ENCODE data around the gene PHKB. TPM values are rescaled to one million over a fixed set of nuclear protein-coding genes. Genes with fewer than 3 reads are reported as not detected.

The PHKB gene
- total RNA-seq, 4 donors from 2014 or later, result 19.8 to 29.6 (median 25.2) TPM

DNA sequence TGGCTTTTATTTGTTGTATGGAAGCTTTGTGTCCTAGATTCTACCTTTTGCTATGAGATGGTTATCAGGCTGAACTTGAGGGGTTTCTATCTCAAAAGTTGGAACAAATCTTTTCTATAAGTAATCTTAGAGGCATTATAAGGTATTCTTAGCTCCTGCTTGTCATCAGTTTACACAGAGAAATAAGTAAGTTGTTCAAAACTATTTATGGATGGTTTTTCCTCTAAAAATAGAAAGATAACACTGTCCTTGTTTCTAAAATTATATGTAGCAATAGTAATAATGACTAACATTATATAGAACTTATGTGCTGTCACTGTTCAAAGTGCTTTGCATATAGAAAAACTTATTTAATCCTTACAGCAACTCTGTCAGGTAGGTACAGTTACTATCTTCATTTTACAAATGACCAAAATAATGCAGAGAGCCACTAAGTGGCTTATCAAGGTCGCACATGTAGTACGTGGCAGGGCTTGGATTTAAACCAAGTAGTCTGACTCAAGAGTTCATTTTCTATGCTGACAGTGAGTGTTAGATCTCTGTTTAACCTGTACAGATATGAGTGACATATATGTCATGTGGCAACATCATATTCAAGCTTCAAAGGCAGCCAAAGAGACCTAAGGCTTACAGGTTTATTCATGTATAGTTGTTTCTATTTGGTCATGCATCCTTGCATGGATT, 59.0 kb downstream of the PHKB start:
- H3K4me3 ChIP-seq (ENCODE audit: low read depth, poor library complexity, severe bottlenecking), result no peak overlapping the region
- 59 to 71% methylated on average over 2 of the region's 2 CpGs for WGBS, 2 donors
- TF ChIP-seq, protein P1, sequence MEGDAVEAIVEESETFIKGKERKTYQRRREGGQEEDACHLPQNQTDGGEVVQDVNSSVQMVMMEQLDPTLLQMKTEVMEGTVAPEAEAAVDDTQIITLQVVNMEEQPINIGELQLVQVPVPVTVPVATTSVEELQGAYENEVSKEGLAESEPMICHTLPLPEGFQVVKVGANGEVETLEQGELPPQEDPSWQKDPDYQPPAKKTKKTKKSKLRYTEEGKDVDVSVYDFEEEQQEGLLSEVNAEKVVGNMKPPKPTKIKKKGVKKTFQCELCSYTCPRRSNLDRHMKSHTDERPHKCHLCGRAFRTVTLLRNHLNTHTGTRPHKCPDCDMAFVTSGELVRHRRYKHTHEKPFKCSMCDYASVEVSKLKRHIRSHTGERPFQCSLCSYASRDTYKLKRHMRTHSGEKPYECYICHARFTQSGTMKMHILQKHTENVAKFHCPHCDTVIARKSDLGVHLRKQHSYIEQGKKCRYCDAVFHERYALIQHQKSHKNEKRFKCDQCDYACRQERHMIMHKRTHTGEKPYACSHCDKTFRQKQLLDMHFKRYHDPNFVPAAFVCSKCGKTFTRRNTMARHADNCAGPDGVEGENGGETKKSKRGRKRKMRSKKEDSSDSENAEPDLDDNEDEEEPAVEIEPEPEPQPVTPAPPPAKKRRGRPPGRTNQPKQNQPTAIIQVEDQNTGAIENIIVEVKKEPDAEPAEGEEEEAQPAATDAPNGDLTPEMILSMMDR (IDR thresholded peaks at IDR 0.05), result no peak
- no peak for TF ChIP-seq POLR2A (IDR thresholded peaks at IDR 0.05)
- intact Hi-C loops (cut with DNase I; ENCODE audit: low total_unique reads), result no loop called here
- DNase-seq (ENCODE audit: low spot score in 2 of 2), result no peak

DNA sequence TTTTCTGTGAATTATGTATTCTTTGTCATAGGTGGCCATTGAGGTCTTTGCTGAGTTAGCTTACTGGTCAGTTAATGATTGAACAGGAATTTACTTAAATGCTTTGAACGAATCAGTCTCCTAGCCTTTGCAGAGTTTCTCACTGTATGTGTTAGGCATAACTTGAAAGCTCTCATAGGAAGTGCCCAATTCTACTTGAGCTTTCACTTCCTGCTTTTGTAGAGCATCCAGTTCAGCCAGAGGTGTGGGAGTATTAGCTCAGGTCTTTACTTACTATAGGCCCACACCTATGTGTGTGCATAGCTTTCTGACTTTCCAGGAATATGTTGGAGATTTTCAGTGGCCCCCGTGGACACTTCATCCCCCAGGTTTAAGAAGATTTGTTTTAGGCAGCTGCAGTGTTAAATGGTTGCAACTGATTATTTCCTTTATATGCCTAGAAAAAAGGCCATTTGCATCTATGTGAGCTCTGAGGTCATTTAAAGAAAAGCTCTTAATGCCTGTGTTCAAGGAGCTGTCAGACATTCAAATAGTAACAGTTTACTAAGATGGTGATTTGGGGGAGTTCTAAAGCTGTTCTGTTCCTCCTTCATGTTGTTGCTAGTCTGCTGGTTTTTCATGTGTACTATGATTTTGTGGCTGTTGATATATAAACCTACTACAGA, 62.3 kb downstream of the PHKB start:
- WGBS, 2 donors, result 76 to 79% methylated on average over 2 of the region's 2 CpGs
- intact Hi-C loops (cut with DNase I; ENCODE audit: low total_unique reads), result no loop called here
- TF ChIP-seq, protein P1 (IDR thresholded peaks at IDR 0.05), result no peak
- TF ChIP-seq POLR2A (IDR thresholded peaks at IDR 0.05), result no peak
- H3K4me3 ChIP-seq (ENCODE audit: low read depth, poor library complexity, severe bottlenecking), result no peak overlapping the region
- DNase-seq (ENCODE audit: low spot score in 2 of 2), result no peak

DNA sequence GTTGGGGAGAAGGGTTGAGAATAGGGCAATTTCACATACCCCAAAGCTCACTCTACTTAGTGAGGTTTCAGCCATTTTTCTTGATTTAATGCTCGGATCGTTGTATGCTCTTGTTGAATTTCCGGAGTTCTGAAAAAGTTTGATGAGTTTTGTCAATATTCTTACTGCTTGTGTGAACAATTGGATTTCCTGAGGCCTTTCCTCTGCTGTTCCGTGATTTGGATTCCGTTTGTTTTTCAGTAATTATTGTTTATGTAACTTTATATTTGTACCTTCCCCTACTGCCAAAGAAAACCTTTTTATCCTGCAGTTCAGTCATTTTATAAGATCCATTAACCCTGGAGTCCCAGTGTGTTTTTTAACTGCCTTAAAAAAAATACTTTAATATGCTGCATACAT, 62.9 kb downstream of the PHKB start:
- DNase-seq (ENCODE audit: low spot score in 2 of 2), result no peak
- TF ChIP-seq POLR2A (IDR thresholded peaks at IDR 0.05), result no peak
- TF ChIP-seq, protein P1 (IDR thresholded peaks at IDR 0.05), result no peak
- WGBS, 2 donors, result 69 to 80% methylated on average over 5 of the region's 5 CpGs
- H3K4me3 ChIP-seq (ENCODE audit: low read depth, poor library complexity, severe bottlenecking), result no peak overlapping the region
- intact Hi-C loops (cut with DNase I; ENCODE audit: low total_unique reads), result no loop called here

DNA sequence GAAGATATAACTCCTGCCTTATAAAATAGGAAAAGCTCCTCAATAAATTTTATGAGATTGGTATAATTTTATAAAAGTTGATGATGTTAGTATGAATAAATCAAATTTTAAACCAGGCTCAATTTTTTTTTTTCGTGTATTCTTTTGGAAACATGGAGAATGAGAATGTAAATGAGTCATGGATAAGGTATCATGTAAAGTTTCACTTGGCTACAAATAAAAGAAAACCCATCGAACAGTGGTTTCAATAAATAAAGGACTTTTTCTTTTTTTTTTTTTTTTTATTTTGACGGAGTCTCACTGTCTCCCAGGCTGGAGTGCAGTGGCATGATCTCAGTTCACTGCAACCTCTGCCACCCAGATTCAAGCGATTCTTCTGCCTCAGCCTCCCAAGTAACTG, 67.3 kb downstream of the PHKB start:
- intact Hi-C loops (cut with DNase I; ENCODE audit: low total_unique reads), result no loop called here
- no peak overlapping the region for H3K4me3 ChIP-seq (ENCODE audit: low read depth, poor library complexity, severe bottlenecking)
- TF ChIP-seq POLR2A (IDR thresholded peaks at IDR 0.05), result no peak
- TF ChIP-seq, protein P1 (IDR thresholded peaks at IDR 0.05), result no peak
- 77 to 86% methylated on average over 4 of the region's 4 CpGs for WGBS, 2 donors
- no peak for DNase-seq (ENCODE audit: low spot score in 2 of 2)

DNA sequence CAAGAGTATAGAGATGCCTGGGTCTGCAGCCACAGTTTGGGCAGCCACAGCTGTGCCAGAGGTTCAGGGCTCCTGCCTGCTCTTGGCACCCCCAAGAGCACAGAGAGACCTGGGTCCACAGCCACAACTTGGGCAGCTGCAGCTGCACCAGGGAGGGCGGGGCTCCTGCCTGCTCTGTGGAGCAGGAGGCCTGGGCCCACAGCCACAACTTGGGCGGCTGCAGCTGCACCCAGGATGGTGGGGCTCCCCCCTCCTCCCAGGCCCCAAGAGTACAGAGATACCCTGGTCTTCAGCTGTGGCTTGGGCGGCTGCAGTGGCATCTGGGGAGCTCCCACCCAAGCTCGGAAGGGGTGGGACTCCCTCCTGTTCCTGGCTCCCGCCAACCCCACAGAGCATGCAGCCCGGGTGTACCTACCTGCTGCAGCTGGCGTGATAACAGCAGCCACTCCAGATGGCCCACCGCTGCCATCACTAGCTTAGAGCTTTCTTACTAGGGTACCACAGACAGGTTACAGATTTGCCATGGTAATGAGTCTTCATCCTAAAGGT, 72.7 kb downstream of the PHKB start:
- TF ChIP-seq POLR2A (IDR thresholded peaks at IDR 0.05), result no peak
- TF ChIP-seq, protein P1 (IDR thresholded peaks at IDR 0.05), result no peak
- intact Hi-C loops (cut with DNase I; ENCODE audit: low total_unique reads), result no loop called here
- H3K4me3 ChIP-seq (ENCODE audit: low read depth, poor library complexity, severe bottlenecking), result no peak overlapping the region
- DNase-seq (ENCODE audit: low spot score in 2 of 2), result no peak
- 100% methylated on average over 2 to 8 of the region's 8 CpGs for WGBS, 2 donors

Data from lower leg skin (tissue), 4 donors.